Right renal cortex interstitium (tissue), 3 donors: Measurements from ENCODE around the gene ATOX1. TPM values are rescaled to one million over a fixed set of nuclear protein-coding genes. Genes with fewer than 3 reads are reported as not detected.
"Not testable (repeated sequence)": the region's sequence is repeated elsewhere in the genome, so short reads cannot be mapped to it uniquely, and the experiment has no call there.

Source experiments
- DNase-seq, 3 donors: peaks; one replicate each; pipeline ENCODE4 v3.0.0-alpha.2; 2013; ENCODE audit warnings: low read depth in 3 of 3, low spot score in 2 of 3
- polyA plus RNA-seq, 3 donors: library from polyadenylated mRNA; unstranded; fragments of 120-200 nt; gene quantifications; one replicate each; pipeline ENCODE4 v1.2.1, GENCODE V29; 2013; ENCODE audit not compliant: insufficient read length in 3 of 3

The ATOX1 gene
- polyA plus RNA-seq: 100 to 1,000 TPM; 110 to 116 (median 112) TPM

- DNase-seq: peak in 2 of 3 donors; percentile 73 to 84
Measured at GRCh38 chr5:151758430-151759241, at the start of gene ATOX1. ATOX1 (minus strand) TSS chr5:151758631; CDS start chr5:151758551, 80 bp downstream.

GRCh38 chr5:151805414-151806223 lies 47.2 kb upstream of the ATOX1 start:
- DNase-seq: no peak

DNA sequence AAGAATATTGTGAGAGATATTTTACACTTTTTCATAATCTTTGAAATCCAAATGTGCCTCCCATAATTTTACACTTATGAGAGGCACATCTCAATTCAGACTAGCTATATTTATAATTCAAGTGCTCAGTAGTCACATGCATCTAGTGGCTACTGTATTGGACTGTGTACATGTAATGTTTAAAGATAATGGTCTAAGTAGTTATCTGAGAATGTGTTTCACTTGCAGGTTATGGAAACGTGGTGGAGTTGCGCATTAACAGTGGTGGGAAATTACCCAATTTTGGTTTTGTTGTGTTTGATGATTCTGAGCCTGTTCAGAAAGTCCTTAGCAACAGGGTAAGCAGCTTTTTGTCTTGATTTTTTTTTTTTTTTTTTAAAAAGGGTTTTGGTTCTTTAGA lies 42.1 kb upstream of the ATOX1 start:
- no peak for DNase-seq

DNA sequence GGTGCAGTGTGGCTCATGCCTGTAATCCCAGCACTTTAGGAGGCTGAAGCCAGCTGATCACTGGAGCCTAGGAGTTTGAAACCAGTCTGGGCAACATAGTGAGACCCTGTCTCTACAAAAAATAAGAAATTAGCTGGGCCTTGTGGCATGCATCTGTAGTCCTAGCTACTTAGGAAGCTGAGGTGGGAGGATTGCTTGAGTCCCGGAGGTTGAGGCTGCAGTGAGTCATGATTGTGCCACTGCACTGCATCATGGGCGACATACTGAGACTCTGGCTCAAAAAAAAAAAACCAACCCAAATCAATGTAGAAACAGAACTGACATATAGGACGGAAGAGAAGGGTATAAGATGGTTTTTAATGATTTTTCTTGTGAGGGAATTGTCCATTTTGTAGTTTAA lies 41.0 kb upstream of the ATOX1 start:
- no peak for DNase-seq

DNA sequence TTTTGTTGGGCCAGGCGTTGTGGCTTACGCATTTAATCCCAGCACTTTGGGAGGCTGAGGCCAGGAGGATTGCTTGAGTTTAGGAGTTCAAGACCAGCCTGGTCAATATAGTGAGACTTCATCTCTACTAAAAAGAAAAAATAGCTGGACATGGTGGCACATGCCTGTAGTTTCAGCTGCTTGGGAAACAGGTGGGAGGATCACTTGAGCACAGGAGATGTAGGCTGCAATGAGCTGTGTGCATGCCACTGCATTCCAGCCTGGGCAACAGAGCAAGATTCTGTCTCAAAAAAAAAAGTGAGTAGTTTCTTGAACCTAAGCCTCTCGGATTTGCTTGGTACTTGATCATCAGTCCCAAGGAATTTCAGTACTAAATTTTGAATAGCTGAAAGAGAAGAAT lies 40.2 kb upstream of the ATOX1 start:
- no peak for DNase-seq

- no peak for DNase-seq
Measured at GRCh38 chr5:151795426-151795825, 37.0 kb upstream of the ATOX1 start.

DNA sequence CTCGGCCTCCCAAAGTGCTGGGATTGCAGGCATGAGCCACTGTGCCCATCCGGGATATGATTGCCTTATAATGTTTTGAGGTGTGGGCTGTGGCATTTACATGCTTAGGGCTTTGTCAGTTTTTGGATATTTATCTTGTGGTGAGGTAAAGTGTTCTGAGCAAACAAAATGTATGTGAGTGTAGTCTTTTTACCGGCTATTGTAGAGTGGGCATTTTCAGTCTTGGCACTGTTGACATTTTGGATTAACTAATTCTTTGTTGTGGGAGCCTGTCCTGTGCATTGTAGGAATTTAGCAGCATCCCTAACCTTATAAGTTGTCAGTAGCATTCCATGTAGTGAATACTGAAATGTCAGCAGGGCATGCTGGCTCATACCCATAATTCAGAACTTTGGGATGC lies 34.9 kb upstream of the ATOX1 start:
- DNase-seq: no peak

DNA sequence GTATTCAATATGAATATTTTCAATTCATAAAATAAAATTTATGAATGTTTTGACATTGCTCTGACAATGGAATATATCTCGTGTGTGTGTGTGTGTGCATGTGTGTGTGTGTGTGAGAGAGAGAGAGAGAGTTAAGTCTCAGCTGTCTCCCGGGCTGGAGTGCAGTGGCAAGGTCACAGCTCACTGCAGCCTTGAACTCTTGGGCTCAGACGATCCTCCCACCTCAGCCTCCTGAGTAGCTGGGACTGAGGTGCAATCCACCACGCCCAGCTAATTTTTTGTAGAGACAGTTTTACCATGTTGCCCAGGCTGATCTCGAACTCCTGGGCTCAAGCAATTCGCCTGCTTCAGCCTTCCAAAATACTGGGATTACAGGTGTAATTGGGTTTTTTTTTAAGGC lies 29.4 kb upstream of the ATOX1 start:
- no peak for DNase-seq

DNA sequence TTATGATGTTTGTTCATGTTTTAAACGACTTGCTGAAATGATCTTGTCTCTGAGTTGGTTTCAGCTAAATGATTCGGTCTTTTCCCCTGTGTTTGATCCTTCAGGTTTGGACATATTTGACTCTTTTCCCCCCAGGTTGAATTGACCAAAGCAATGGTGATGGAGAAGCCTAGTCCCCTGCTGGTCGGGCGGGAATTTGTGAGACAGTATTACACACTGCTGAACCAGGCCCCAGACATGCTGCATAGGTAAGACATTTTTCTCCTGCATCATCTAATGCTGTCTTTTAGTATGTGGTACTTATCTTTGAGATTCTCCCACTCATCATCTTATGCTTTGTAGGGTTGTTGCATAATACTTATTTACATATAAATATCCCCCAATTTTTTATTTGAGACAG lies 28.0 kb upstream of the ATOX1 start:
- no peak for DNase-seq

DNA sequence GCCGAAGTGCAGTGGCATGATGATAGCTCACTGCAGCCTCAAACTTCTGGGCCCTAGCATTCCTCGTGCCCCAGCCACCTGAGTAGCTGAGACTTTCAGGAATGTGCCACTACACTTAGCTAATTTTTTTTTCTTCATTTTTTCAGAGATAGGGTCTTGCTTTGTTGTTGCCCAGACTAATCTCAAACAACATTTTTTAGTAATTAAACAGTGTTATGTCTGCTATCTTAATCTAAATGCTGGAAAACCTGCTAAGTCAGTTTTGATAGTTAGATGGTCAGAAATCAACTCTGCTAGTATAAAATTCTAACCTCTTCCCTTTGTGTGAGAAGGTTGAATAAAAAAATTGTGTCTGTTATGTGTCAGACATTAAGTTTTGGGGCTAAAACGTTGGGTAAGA lies 25.7 kb upstream of the ATOX1 start:
- DNase-seq: no peak

DNA sequence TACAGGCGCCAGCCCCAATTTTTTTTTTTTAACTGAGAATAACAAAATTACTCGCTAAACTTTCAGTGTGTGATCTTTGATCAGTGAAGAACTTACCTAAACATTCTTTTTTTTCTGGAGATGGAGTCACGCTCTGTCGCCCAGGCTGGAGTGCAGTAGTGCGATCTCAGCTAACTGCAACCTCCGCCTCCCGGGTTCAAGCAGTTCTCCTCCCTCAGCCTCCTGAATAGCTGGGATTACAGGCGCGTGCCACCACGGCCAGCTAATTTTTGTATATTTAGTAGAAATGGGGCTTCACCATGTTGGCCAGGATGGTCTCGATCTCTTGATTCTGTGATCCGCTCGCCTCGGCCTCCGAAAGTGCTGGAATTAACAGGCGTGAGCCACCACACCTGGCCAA lies 25.2 kb upstream of the ATOX1 start:
- DNase-seq: not testable (repeated sequence)

- DNase-seq: no peak
Measured at GRCh38 chr5:151781201-151781600, 22.8 kb upstream of the ATOX1 start.

DNA sequence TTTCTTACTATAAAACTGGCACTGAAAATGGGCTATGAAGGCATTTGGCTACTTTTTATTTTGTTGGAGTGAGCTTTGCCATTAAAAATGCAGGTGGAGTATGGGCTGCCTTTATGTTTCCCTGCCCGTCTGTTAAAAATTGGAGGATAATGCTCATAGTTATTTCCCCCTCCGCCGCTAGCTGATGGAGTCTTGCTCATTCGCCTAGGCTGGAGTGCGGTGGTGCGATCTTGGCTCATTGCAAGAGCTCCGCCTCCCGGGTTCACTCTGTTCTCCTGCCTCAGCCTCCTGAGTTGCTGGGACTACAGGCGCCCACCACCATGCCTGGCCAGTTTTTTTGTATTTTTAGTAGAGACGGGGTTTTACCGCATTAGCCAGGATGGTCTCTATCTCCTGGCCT lies 21.9 kb upstream of the ATOX1 start:
- DNase-seq: no peak

DNA sequence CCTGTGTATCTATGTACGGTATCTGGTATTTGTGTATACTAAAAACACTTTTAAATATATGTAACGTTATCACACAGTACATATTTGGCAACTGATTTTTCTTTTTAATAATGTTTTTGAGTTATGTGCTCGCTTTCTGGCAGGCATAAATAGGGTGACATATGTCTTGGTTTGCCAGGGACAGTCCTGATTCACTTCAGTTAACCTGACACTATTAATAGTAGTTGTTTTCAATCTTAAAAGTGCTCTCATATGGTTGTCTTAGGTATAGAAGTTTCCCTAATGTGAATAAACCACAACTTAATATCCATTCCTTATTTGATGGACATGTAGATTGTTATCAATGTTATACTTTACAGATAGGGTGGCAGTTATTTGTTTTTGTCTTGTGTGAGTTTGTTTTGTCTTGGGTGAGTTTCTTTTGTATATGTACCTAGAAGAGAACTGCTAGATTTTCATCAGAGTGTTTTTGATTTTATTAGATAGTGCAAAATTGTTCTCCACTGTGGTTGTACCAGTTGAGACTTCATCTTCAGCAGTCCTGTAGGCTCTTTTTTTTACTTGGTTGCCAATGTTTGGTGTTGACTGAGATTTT lies 21.2 kb upstream of the ATOX1 start:
- no peak for DNase-seq

GRCh38 chr5:151775025-151775606 lies 16.7 kb upstream of the ATOX1 start:
- DNase-seq: no peak

DNA sequence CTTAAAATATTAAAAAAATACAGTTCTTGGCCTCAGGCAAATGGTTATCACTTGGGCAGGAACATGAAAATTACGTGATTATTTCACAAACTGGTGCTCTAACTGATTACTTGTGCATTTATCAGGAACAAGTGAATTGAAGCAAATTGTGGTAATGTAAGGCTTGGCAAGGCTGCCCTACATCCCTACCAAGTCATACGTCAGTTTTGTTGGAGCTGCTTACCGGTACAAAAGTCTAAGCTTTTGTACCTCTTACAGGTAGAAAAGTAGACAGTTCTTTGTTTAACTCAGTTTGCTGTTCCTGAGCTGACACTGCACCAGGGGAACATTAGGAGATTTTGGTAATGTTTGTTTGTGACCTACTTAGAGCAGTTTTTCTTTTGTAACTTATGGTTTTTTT lies 15.5 kb upstream of the ATOX1 start:
- no peak for DNase-seq

DNA sequence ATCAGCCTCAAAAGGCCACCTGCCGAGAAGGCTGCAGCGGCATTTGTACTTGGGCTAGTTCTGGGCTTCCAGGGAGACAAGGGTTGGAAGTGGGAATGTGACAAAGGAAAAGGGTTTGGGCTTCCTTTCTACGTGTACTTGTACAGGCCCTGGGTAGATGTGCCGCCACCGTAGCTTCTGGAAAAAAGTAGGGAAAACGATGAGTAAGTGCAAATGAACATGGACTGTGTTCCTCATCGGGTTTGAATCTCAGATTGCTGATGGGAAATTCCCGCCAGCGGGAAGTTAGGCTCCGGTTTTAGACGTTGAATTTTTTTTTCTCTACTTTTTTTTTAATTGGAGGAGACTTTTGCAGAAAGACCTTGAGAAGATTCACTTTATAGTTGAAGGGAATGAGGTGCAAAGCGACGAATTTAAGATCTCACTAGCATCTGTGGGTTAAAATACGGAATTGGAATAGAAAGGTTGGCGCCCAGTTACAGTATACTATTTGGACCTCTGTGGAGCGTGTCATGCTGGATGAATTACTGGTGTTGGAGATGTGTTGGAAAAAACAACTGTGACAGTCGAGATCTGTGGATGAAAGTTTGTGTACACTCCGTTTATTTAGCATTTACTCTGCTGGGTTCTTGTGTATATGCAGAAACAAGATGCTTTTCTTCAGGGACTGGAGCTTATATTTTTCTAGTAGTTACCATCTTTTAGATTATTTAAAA lies 14.6 kb upstream of the ATOX1 start:
- DNase-seq: peak in 1 of 3 donors; percentile 16

- DNase-seq: peak in 1 of 3 donors; percentile 27
Measured at GRCh38 chr5:151772029-151772845, 13.8 kb upstream of the ATOX1 start.

DNA sequence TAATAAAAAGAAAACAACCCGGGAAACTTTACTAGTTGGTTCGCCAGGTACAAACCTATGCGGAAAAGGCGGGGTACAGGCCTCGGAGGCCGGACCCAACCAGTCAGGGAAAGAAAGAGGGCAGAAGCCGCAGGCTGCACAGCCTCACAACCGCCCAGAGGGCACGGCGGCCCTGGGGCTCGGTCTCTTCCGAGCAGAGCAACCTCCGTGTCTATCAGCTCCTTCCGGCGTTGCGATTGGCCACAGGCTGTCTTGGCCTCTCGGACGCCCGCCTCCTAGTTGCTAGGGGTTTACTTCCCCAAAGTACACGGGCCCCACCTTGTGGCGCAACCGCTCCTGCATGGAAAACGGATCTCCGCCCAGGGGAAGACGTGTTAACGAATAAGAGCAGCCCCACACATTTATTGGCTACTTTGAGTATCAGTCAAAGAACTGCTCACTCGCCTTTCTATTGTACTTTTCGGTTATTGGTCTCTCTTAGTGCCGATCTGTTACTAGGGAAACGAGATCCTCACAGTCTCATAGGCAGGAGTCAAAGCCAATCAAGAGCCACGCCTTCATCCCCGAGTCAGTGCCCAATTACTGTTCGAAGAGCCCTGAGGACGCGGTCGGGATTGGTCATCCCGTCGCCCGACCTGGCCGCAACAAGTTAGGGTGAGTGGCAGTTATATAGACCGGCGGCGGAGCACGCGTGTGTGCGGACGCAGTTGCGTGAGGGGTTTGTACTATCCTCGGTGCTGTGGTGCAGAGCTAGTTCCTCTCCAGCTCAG lies 13.0 kb upstream of the ATOX1 start, which contains the start of gene G3BP1:
Gene G3BP1, plus strand, starts transcription at position 696 of the 770 bp plus-strand sequence. CDS start 14,667 bp downstream, outside the sequence.
- DNase-seq: peak; percentile 99 to 100 (median 100)
